Effector memory CD8-positive, alpha-beta T cell (primary cell): ENCODE measurements around the gene UVSSA.

Source experiments
- ATAC-seq: fragments of 150-1000 bp; cut with Tn5 transposase; replicated peaks from 2 replicates; pipeline ENCODE4 v1.10.0; 2021; ENCODE audit warnings: mild to moderate bottlenecking, moderate library complexity
- DNase-seq, 3 experiments: peaks; one replicate each; pipeline ENCODE4 v3.0.0; 2021
- H3K27ac Mint-ChIP-seq, 2 donors: one replicate each; pipeline ENCODE4 v1.8.0; 2022; ENCODE audit warnings: mild to moderate bottlenecking in 2 of 2, mixed read lengths in 2 of 2, moderate library complexity in 2 of 2
- H3K27me3 Mint-ChIP-seq, 2 donors: one replicate each; pipeline ENCODE4 v1.8.0; 2022; ENCODE audit warnings: mixed read lengths in 2 of 2
- H3K36me3 Mint-ChIP-seq: one replicate; pipeline ENCODE4 v1.8.0; 2022; ENCODE audit warnings: mild to moderate bottlenecking, moderate library complexity, mixed read lengths; ENCODE audit not compliant: insufficient read depth
- H3K4me1 Mint-ChIP-seq, 2 donors: one replicate each; pipeline ENCODE4 v1.8.0; 2022; ENCODE audit warnings: low read depth in 2 of 2, mixed read lengths in 2 of 2
- H3K4me3 Mint-ChIP-seq, 2 donors: one replicate each; pipeline ENCODE4 v1.8.0; 2022; ENCODE audit warnings: mild to moderate bottlenecking in 2 of 2, mixed read lengths in 2 of 2, moderate library complexity in 2 of 2
- H3K9me3 Mint-ChIP-seq, 2 donors: one replicate each; pipeline ENCODE4 v1.8.0; 2022; ENCODE audit warnings: mixed read lengths in 2 of 2

The UVSSA gene

GRCh38 chr4:1363513-1363912, 16.5 kb downstream of the UVSSA start:
- DNase-seq, result no peak
- no peak for ATAC-seq
- no peaks in the 10 kb centered on the region for H3K27me3 Mint-ChIP-seq
- H3K4me3 Mint-ChIP-seq, result no peak overlapping the region
- H3K4me1 Mint-ChIP-seq, result no peaks in the 10 kb centered on the region
- peaks cover 17% of the 10 kb centered on the region for H3K36me3 Mint-ChIP-seq
- no peaks in the 10 kb centered on the region for H3K9me3 Mint-ChIP-seq
- no peak overlapping the region for H3K27ac Mint-ChIP-seq

- no peak for ATAC-seq
- DNase-seq, result no peak
- Mint-ChIP-seq H3K27ac (no peak overlapping the region), H3K36me3 (peaks cover 18% of the 10 kb centered on the region), H3K4me3 (no peak overlapping the region), H3K4me1 (no peaks in the 10 kb centered on the region), H3K9me3 (no peaks in the 10 kb centered on the region), H3K27me3 (no peaks in the 10 kb centered on the region)
Measured at GRCh38 chr4:1364217-1364616, 17.2 kb downstream of the UVSSA start.

GRCh38 chr4:1364748-1365147, 17.7 kb downstream of the UVSSA start:
- no peaks in the 10 kb centered on the region for H3K9me3 Mint-ChIP-seq
- H3K4me3 Mint-ChIP-seq, result no peak overlapping the region
- ATAC-seq (no peak), DNase-seq (no peak)
- peaks cover 18% of the 10 kb centered on the region for H3K36me3 Mint-ChIP-seq
- H3K27me3 Mint-ChIP-seq, result no peaks in the 10 kb centered on the region
- H3K4me1 Mint-ChIP-seq, result no peaks in the 10 kb centered on the region
- H3K27ac Mint-ChIP-seq, result no peak overlapping the region

GRCh38 chr4:1365271-1366178, 18.5 kb downstream of the UVSSA start:
- H3K27me3 Mint-ChIP-seq, result no peaks in the 10 kb centered on the region
- H3K27ac Mint-ChIP-seq, result no peak overlapping the region
- H3K4me1 Mint-ChIP-seq, result no peaks in the 10 kb centered on the region
- no peak for DNase-seq
- H3K4me3 Mint-ChIP-seq, result no peak overlapping the region
- H3K36me3 Mint-ChIP-seq, result peaks cover 18% of the 10 kb centered on the region
- no peak for ATAC-seq
- no peaks in the 10 kb centered on the region for H3K9me3 Mint-ChIP-seq

GRCh38 chr4:1366371-1367229, 19.6 kb downstream of the UVSSA start:
- H3K36me3 Mint-ChIP-seq, result peaks cover 18% of the 10 kb centered on the region
- H3K27ac Mint-ChIP-seq, result no peak overlapping the region
- ATAC-seq, result no peak
- H3K27me3 Mint-ChIP-seq, result no peaks in the 10 kb centered on the region
- no peaks in the 10 kb centered on the region for H3K9me3 Mint-ChIP-seq
- H3K4me1 Mint-ChIP-seq, result peaks cover 0 to 2% of the 10 kb centered on the region in 2 donors
- H3K4me3 Mint-ChIP-seq, result no peak overlapping the region
- DNase-seq, result no peak

- no peaks in the 10 kb centered on the region for H3K27me3 Mint-ChIP-seq
- no peak overlapping the region for H3K4me3 Mint-ChIP-seq
- H3K9me3 Mint-ChIP-seq, result no peaks in the 10 kb centered on the region
- no peak overlapping the region for H3K27ac Mint-ChIP-seq
- ATAC-seq (no peak), DNase-seq (no peak)
- peaks cover 0 to 2% of the 10 kb centered on the region in 2 donors for H3K4me1 Mint-ChIP-seq
- H3K36me3 Mint-ChIP-seq, result peaks cover 12% of the 10 kb centered on the region
Measured at GRCh38 chr4:1367230-1367935, 20.4 kb downstream of the UVSSA start.

- ATAC-seq (no peak), DNase-seq (no peak)
- Mint-ChIP-seq H3K9me3 (no peaks in the 10 kb centered on the region), H3K36me3 (peaks cover 10% of the 10 kb centered on the region), H3K4me3 (no peak overlapping the region), H3K27me3 (no peaks in the 10 kb centered on the region), H3K27ac (no peak overlapping the region), H3K4me1 (peaks cover 0 to 2% of the 10 kb centered on the region in 2 donors)
Measured at GRCh38 chr4:1367936-1368289, 20.9 kb downstream of the UVSSA start.

GRCh38 chr4:1368421-1369090, 21.5 kb downstream of the UVSSA start:
- Mint-ChIP-seq H3K36me3 (peaks cover 9% of the 10 kb centered on the region), H3K4me1 (peaks cover 0 to 2% of the 10 kb centered on the region in 2 donors), H3K27ac (no peak overlapping the region), H3K9me3 (no peaks in the 10 kb centered on the region), H3K4me3 (no peak overlapping the region), H3K27me3 (no peaks in the 10 kb centered on the region)
- no peak for ATAC-seq
- DNase-seq, result no peak

- H3K9me3 Mint-ChIP-seq, result no peaks in the 10 kb centered on the region
- peaks cover 0 to 2% of the 10 kb centered on the region in 2 donors for H3K4me1 Mint-ChIP-seq
- no peaks in the 10 kb centered on the region for H3K27me3 Mint-ChIP-seq
- peaks cover 12% of the 10 kb centered on the region for H3K36me3 Mint-ChIP-seq
- no peak overlapping the region for H3K4me3 Mint-ChIP-seq
- no peak for ATAC-seq
- DNase-seq, result no peak
- no peak overlapping the region for H3K27ac Mint-ChIP-seq
Measured at GRCh38 chr4:1369091-1369450, 22.1 kb downstream of the UVSSA start.

GRCh38 chr4:1369479-1370079, 22.6 kb downstream of the UVSSA start:
- DNase-seq (no peak), ATAC-seq (no peak)
- peaks cover 0 to 2% of the 10 kb centered on the region in 2 donors for H3K4me1 Mint-ChIP-seq
- H3K9me3 Mint-ChIP-seq, result no peaks in the 10 kb centered on the region
- H3K27me3 Mint-ChIP-seq, result no peaks in the 10 kb centered on the region
- H3K36me3 Mint-ChIP-seq, result peaks cover 12% of the 10 kb centered on the region
- no peak overlapping the region for H3K27ac Mint-ChIP-seq
- H3K4me3 Mint-ChIP-seq, result no peak overlapping the region

- H3K27ac Mint-ChIP-seq, result no peak overlapping the region
- H3K9me3 Mint-ChIP-seq, result no peaks in the 10 kb centered on the region
- H3K36me3 Mint-ChIP-seq, result peaks cover 16% of the 10 kb centered on the region
- H3K27me3 Mint-ChIP-seq, result no peaks in the 10 kb centered on the region
- no peak overlapping the region for H3K4me3 Mint-ChIP-seq
- DNase-seq (no peak), ATAC-seq (no peak)
- peaks cover 0 to 2% of the 10 kb centered on the region in 2 donors for H3K4me1 Mint-ChIP-seq
Measured at GRCh38 chr4:1370321-1371124, 23.5 kb downstream of the UVSSA start.
